DMS114 treated with DMSO at 0.1 percent for 48 hours (cell line): Measurements from ENCODE around the gene AGO3.

Source experiments
- DNase-seq: peaks from one replicate; lab custom pipeline; 2025; ENCODE audit not compliant: unreplicated experiment; lab: John Stamatoyannopoulos, UW

AGO3 gene

DNA sequence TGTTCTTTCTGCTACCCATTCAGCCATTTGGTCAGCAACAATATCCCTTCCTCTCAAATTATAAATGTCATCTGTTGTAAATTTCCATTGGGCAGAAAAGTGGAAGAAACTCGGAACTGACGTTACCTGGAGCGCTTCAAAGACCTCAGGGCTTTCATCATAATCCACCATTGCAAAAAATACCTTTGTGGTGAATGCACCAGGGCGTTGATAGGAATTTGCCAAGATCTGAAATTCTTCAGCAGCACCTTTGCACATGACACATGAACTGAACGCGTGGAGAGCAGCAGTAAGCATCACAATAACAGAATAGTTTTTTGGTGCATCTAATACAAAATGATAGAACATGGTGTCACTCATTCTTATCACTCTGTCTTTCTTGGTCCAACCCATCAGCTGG is 149.9 kb downstream of the AGO3 start:
- DNase-seq: no peak

DNA sequence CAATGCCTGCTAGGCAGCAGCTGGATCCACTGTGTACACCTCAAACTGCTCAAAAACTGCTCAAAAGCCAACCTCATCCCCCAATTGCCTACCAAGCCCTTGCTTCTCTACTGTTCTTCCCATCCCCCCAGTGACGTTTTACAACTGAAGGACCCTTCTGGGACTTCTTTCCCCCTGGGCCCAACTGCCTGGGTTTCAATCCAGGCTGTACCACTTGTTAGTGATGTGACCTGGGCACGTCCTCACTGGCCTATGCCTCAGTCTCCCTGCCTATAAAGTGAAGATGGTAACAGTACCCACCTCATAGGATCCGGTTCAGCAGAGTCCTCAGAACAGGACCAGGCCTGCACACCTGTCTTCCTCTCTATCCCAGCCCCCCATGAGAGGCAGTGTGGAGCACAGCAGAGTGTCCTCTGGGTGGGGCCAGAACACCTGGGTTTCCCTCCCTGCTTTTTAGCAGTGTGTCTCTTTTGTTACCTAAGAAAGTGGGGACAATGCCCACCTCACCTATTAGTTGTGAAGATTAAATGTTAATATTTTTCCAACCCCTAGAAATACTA is 151.1 kb downstream of the AGO3 start:
- DNase-seq: no peak

DNA sequence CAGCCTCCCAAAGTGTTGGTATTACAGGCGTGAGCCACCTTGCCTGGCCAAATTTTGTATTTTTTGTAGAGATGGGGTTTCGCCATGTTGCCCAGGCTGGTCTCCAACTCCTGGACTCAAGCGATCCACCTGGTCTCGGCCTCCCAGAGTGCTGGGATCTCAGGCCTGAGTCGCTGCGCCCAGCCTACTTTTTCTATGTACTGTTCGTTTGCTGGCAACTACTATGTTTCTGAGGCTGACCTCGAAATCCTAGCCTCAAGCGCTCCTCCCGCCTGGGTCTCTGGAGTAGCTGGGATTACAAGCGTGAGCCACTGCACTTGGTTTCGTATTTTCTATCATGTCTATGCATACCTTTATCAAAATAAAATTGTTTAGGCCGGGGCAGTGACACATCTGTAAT is 152.3 kb downstream of the AGO3 start:
- no peak for DNase-seq

DNA sequence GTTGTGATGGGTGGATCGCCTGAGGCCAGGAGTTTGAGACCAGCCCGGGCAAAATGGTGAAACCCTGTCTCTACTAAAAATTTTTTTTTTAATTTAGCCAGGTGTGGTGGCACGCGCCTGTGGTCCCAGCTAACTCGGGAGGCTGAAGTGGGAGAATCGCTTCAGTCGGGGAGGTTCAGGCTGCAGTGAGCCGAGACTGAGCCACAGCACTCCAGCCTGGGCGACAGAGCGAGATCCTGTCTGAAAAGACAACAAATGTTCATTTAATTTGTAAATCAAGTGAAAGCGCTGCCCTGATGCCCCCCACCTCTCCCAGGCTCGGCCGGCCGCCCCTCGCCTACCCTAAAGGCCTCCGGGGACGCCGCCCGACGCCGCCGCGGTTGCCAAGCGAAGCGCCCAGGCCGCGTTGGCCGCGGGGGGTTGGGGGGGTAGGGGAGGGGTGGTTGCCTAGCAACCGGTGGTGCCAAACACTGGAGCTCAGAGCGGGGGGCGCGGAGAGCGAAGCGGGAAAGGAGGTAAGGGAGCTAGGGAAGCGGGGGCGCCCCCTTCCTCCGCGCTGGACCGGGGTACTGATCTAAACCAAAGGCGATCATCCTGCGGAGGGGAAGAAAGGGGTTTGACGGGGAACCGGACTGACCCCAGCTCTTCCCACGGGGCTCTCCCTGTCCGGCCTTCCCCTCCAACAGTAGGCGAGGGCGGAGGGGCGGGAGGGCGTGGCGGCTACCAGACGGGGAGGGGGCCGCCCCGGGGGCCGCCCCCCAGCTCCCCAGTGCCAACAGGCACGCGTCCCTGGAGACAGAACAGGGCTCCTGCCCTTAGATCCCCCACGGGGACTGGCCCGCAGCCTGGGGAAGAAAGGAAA is 153.0 kb downstream of the AGO3 start, which contains the start of gene TEKT2:
TEKT2 (plus strand) TSS at position 460 of the 862 bp plus-strand sequence. CDS start 828 bp downstream, outside the sequence.
- DNase-seq: no peak

DNA sequence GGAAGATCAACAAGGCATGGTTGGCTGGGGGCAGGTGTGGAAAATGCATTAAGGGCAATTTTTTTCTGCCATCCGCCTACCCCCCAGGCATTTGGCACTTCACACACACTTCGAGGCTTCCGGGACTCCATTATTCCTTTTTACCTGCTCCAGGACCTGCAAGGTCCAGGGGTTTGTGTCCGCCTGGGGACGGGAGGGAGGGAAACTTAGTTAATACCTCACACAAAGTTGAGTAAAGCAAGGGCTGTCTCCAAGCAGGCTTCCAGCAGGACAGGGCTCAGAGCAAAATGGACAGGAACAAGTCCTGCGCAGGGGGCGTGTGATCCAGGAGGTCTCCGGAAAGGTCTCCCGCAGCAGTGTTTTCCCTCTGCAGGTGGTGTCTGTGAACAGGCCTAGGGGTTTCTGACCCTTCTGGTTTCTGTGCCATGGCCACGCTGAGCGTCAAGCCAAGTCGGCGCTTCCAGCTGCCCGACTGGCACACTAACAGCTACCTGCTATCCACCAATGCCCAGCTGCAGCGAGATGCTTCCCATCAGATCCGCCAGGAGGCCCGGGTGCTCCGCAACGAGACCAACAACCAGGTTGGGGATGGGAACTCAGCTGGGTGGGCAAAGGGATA is 153.7 kb downstream of the AGO3 start:
- DNase-seq: no peak

DNA sequence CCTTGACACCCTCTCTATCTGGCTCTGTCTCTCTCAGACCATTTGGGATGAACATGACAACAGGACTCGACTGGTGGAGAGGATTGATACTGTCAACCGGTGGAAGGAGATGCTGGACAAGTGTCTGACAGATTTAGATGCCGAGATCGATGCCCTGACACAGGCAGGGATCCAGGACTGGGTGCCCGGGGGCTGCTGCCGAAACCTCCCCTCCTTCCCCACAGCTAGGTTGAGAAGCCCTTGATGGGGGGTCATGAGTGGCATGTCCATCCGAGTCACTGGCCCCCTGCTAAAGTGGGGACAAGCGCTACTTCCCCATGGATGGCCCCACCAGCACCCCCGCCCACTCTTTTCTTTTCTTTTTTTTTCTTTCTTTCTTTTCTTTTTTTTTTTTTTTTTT is 154.2 kb downstream of the AGO3 start:
- DNase-seq: no peak

DNA sequence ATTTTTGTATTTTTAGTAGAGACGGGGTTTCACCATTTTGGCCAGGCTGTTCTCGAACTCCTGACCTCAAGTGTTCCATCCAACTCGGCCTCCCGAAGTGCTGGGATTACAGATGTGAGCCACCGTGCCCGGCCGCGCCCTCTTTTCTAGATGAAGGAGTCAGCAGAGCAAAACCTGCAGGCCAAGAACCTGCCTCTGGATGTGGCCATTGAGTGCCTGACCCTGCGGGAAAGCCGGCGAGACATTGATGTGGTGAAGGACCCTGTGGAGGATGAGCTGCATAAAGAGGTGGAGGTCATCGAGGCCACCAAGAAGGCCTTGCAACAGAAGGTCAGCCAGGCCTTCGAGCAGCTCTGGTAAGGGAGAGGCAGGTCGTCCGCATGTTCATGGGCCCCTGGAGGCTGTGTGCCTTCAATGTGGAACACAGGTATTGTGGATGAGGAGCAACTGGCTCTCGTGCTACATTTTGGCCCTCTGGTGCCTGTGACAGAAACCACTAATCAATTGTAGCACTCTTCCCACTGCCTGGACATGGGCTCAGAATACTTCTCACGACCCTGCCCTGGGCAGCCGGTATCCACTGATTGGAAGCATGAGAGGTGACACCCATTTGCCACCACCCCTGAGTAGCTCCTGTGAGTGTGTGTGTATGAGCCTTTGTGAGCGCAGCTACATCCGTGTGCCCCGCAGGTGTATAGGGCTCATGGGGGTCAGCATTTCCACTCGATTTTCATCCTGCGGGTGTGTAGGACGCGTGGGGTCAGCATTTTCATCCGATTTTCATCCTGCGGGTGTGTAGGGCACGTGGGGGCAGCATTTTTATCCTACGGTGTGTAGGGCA is 155.0 kb downstream of the AGO3 start:
- no peak for DNase-seq

DNA sequence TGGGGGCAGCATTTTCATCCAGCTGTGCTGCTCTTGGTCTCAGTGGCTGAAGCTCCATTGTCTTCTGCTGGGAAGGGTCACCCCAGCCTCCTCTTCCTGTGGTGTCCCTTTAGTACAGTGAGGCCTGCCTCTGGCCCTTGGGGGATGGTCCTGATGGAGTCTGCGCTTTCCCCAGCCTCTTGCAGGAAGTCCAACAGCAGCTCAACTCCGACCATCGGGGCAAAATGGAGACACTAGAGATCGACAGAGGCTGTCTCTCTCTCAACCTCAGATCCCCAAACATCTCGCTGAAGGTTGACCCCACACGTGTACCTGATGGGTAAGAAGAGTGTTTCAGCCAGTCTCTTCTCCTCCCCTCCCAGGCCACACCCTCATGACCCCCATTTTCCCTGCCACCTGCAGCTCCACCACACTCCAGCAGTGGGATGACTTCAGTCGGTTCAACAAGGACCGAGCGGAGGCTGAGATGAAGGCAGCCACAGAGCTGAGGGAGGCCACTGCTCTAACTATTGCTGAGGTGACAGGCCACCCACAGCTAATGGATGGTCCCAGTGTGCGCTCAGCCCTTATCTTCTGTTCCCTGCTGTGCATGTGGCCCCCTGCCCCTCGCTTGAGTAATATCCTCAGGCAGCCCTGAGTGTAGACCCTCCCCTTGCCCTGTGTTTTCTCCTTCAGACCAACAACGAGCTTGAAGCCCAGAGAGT is 155.8 kb downstream of the AGO3 start:
- DNase-seq: no peak

DNA sequence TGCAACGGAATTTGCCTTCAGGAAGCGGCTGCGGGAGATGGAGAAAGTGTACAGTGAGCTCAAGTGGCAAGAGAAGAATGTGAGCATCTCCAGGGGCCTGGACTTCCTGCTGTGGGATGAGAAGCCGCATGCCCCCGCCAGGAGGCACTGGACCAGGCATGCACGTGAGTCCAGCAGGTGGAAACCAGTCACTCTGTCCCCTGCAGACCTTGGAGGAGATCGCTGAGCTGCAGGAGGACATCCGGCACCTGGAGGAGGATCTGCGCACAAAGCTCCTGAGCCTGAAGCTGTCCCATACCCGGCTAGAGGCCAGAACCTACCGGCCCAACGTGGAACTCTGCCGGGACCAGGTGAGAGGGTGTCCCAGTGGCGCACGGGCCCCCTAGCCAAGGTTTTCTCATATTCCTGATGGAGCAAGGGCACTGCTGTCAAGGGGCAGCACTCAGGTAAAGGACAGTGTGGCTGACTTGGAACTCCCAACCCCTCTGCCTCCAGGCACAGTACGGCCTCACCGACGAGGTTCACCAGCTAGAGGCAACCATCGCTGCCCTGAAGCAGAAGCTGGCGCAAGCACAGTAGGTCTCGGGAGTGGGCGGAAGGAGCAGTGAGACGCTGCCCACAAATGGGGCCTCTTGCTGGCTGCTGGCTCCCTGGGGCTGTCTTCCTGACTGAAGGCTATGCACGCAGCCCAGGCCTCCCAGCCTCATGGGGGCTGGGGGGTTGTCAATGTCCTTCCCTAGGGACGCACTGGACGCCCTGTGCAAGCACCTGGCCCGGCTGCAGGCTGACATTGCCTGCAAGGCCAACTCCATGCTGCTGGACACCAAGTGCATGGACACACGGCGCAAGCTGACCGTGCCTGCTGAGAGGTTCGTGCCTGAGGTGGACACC is 156.6 kb downstream of the AGO3 start:
- no peak for DNase-seq

DNA sequence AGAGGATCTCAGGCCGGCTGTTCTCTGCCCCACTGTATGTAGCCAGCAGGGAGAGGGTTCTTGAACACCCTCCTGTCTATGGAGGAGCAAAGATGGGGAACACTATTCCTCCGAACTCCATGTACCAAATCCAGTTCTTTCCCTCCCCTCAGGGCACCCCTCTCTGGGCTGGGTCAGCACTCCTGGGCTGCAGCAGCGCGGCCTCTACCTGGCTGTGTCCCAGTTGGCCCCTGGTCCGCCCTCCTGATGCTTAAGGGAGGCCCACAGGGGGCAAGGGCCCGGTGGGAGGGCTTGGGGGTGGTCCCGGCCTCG is 157.3 kb downstream of the AGO3 start:
- no peak for DNase-seq

DNA sequence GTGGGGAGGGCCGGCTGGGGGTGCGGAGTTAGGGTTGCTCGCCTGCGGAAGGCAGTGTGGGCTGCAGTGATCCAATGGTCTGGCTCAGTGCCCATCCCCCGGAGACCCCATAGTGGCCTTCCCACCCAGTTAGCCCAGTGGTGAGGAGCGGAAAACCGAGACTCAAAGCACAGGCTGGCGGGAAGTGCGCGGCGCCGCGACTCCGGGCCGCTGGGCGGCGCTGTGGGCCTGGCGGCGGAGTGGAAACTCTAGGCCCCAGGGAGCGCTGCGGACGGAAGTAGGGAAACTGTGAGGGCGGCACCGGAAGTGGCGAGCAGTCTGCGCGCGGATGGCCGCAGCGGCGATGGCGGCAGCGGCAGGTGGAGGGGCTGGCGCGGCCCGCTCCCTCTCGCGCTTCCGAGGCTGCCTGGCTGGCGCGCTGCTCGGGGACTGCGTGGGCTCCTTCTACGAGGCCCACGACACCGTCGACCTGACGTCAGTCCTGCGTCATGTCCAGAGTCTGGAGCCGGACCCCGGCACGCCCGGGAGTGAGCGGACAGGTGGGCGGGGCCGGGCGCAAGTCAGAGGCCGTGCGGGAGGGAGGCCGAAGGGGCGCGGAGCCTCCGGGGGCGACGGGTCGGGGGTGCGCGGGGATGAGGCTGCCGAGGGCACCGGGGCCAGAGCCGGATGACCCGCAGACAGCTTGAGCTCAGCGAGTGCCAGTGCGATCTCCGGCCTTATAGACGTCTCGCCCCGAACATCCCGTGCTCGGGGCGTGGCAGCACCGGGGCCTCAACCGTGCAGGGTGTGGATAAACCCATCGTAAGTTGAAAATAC is 157.9 kb downstream of the AGO3 start, which contains the start of gene ADPRS:
ADPRS (plus strand) TSS at position 316 of the 816 bp plus-strand sequence; CDS start at position 329, 13 bp downstream.
- peak; percentile 88 for DNase-seq

DNA sequence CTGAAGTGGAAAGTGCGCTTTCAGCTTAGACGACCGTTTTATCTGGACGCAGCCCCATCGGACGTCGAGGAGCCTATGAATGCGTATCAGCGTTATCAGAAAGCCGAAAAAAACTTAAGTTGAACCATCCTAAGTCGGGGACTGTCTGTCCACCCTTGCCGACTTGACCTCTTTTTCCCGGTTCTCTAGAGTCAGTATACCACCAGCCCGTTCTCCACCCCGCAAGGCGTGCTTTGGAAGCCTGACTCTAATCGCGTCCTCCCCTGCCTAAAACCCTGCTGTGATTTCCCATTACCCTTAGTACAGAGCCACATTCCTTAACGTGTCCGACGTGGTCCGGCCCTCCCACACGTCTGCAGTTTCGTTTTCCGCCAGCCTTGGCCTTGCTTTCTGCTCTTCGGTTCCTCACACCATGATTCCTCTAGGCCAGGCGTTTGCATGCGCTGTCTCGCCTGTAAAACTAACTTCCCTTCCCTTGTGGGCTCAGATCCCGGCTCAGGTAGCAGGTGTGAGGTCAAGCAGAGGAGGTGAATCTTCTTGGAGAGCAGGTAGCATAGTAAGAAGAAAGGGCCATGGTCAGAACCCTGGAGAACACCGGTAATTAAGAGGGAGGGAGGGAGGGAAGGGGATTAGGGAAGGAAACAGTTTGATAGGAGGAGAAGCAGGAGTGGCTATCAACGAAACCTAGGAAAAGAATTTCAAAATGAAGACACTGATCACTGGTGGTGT is 158.7 kb downstream of the AGO3 start:
- no peak for DNase-seq

DNA sequence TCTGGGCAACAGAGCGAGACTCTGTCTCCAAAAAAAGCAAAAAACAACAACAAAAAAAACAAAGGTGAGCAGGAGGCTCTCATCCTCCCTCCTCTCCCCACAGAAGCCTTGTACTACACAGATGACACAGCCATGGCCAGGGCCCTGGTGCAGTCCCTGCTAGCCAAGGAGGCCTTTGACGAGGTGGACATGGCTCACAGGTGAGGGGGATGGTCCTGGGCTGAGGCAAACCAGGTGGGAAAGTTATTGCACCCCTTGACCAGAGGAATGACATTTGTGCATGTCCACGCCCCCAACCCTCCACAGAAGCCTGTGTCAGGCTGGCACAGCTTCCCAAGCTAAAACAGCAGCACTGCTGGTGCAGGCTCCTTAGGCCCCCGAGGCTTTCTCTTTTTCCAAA is 160.2 kb downstream of the AGO3 start:
- no peak for DNase-seq

DNA sequence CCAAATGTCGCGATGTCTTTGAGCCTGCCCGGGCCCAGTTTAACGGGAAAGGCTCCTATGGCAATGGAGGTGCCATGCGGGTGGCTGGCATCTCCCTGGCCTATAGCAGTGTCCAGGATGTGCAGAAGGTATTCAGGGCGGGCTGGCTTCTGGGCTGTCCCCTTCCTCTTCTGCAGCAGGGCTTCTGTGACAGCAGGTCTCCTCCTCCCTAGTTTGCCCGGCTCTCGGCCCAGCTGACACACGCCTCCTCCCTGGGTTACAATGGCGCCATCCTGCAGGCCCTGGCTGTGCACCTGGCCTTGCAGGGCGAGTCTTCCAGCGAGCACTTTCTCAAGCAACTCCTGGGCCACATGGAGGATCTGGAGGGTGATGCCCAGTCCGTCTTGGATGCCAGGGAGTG is 160.8 kb downstream of the AGO3 start:
- no peak for DNase-seq

DNA sequence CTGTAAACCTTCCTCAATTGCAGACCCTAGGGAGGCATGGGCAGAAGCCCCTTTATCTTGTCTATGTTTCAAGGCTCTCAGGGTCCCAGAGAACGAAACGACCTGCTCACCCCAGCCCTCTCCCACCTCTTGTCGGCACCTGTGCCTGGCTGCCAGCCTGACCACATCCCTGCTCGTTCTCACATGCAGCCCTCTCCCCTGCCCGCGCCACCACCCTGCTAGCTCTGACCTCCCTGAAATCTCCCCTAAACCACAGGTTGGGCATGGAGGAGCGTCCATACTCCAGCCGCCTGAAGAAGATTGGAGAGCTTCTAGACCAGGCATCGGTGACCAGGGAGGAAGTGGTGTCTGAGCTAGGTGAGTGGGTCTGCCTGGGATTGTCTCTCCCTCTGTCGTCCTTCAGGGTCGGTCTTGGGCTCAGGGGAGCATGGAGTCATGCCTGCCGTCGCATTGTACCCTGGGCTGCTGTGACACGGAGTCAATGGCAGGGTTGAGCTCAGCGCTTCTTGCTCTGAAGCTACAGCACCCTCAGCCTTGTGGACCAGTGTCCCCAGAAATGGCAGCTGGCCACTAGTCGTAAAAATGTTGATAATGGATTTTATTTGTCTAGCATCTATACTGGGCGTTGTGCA is 161.4 kb downstream of the AGO3 start:
- no peak for DNase-seq

DNA sequence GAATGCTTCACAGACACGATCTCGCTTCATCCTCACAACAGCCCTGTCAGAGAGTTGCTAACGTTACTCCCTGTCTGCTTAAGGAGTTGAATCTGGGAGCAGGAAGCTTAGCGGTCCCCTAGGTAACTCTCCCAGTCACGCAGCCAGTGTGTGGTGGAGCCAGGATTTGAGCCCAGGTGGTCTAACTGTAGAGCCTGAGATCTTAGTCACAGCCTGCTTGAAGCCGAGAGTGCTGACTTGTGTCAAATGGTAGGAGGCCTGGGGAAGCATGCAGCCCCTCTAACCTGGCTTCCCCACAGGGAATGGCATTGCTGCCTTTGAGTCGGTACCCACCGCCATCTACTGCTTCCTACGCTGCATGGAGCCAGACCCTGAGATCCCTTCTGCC is 161.9 kb downstream of the AGO3 start:
- DNase-seq: no peak

DNA sequence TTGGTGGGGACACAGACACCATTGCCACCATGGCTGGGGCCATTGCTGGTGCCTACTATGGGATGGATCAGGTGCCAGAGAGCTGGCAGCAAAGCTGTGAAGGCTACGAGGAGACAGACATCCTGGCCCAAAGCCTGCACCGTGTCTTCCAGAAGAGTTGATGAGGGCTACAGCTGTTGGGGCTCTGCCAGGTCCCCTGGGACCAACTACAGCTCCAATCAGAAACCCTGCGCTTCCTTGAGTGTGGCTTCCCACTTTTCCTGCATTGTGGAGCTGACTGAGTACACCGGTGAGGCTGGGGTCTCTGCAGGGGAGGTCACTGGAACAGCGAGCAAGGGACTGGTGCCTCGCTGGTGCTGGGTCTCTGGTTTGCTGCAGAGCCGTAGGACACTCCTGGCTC is 162.3 kb downstream of the AGO3 start:
- no peak for DNase-seq

DNA sequence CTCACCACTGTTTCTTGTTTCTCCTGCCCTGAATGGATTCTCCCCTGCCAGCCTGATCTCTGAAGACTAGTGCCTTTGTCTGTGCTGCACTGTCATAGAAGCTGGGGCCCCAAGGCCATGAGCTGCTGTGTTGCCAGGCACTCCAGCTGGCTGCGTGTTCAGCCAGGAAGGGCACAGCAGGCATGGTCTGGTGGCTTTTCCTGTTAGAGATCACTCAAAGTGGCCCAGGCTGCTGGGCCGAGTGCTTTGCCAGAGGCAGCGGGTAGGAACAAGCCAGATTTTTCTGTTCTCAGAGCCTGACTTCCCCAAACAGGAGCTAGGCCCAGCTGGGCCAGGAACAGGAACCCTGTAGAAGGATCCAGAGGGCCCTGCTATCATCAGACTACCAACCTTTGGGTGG is 163.0 kb downstream of the AGO3 start:
- DNase-seq: no peak
